DND-41 (cell line): ENCODE measurements around the gene NCBP1.

Experiments
- ATAC-seq: fragments of 200-7000 bp; cut with Tn5 transposase; 3 replicates; pipeline ENCODE4 v1.9.1; 2021; ENCODE audit warnings: low read depth; ENCODE audit not compliant: insufficient read depth
- DNase-seq: peaks from one replicate; pipeline ENCODE4 v3.0.0-alpha.2; 2020
- H2AFZ ChIP-seq: 2 replicates; pipeline ENCODE4 v1.6.0; 2012; ENCODE audit warnings: low read depth, low read length
- H3K27ac ChIP-seq: 2 replicates; pipeline ENCODE4 v1.5.1; 2012; ENCODE audit warnings: low read length, inconsistent platforms
- H3K27me3 ChIP-seq: fragments of 200-600 bp; sonication (generic); 2 replicates; pipeline ENCODE4 v1.6.0; 2012; ENCODE audit warnings: low read length, mild to moderate bottlenecking, inconsistent platforms; ENCODE audit not compliant: insufficient read depth, poor library complexity
- H3K36me3 ChIP-seq: 2 replicates; pipeline ENCODE4 v1.5.1; 2012; ENCODE audit warnings: low read length, inconsistent platforms; ENCODE audit not compliant: insufficient read depth
- H3K4me1 ChIP-seq: 2 replicates; pipeline ENCODE4 v1.5.1; 2012; ENCODE audit warnings: mild to moderate bottlenecking, low read length; ENCODE audit not compliant: insufficient read depth
- H3K4me2 ChIP-seq: 2 replicates; pipeline ENCODE4 v1.6.0; 2012; ENCODE audit warnings: mild to moderate bottlenecking, moderate library complexity, low read length, inconsistent platforms; ENCODE audit not compliant: insufficient read depth
- H3K4me3 ChIP-seq, 2 experiments: fragments of 200-600 bp in 1 of 2; shearing (Covaris generic) in 1 of 2; 2 replicates each; pipeline ENCODE4 v1.5.1; 2012 to 2016; ENCODE audit warnings: inconsistent platforms in 2 of 2, low read length in 2 of 2, mild to moderate bottlenecking in 2 of 2, low read depth in 1 of 2, moderate library complexity in 1 of 2
- H3K79me2 ChIP-seq: 2 replicates; pipeline ENCODE4 v1.6.0; 2012; ENCODE audit warnings: low read length, inconsistent platforms; ENCODE audit not compliant: insufficient read depth
- H3K9ac ChIP-seq: 2 replicates; pipeline ENCODE4 v1.6.0; 2012; ENCODE audit warnings: low read depth, mild to moderate bottlenecking, inconsistent platforms, low read length, moderate library complexity
- H3K9me3 ChIP-seq: 2 replicates; pipeline ENCODE4 v1.5.1; 2012; ENCODE audit warnings: low read length, moderate library complexity, mild to moderate bottlenecking, inconsistent platforms; ENCODE audit not compliant: insufficient read depth, severe bottlenecking
- H4K20me1 ChIP-seq: 2 replicates; pipeline ENCODE4 v1.6.0; 2012; ENCODE audit warnings: low read length; ENCODE audit not compliant: insufficient read depth
- EZH2 ChIP-seq: IDR thresholded peaks from 3 replicates; pipeline ENCODE4 v1.6.1; 2012; ENCODE audit warnings: borderline replicate concordance, low read depth, mild to moderate bottlenecking, moderate library complexity, low read length, inconsistent platforms; ENCODE audit not compliant: severe bottlenecking
- TF ChIP-seq, protein P1 (sequence below): IDR thresholded peaks from 2 replicates; pipeline ENCODE4 v1.5.1; 2012; ENCODE audit warnings: borderline replicate concordance, low read length, moderate library complexity, mild to moderate bottlenecking; ENCODE audit not compliant: poor library complexity, severe bottlenecking; ENCODE audit errors: extremely low read depth

NCBP1 gene

DNA sequence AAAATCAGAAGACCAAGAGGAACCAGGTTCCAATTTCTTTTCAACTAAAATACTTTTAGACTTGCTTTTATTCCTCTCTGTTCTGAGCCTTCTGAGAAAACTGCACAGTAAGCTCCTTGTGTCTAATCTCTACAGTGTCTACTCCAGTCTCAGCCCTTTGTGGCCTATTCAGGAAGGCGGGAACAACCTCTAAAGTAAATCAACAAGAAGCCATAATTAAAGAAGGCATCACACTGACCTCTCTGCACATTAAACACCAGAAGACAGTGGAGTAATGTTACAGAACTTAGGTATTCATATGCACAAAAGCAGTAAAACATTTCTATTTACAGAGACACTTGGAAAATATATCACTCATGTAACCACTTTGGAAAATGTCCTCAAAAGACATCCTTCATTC, 48.6 kb downstream of the NCBP1 start:
- H3K4me3 ChIP-seq, result no peak overlapping the region
- peaks cover 68% of the 10 kb centered on the region for H3K36me3 ChIP-seq
- H3K79me2 ChIP-seq, result peaks cover 2% of the 10 kb centered on the region; the same call in 1 of the 2 replicates
- H3K27ac ChIP-seq, result no peak overlapping the region
- no peaks in the 10 kb centered on the region for H3K4me1 ChIP-seq
- no peak for ATAC-seq
- DNase-seq, result no peak
- no peak overlapping the region for H3K4me2 ChIP-seq
- H2AFZ ChIP-seq, result no peak overlapping the region
- H4K20me1 ChIP-seq, result no peaks in the 10 kb centered on the region
- no peaks in the 10 kb centered on the region for H3K27me3 ChIP-seq
- H3K9ac ChIP-seq, result no peak overlapping the region
- TF ChIP-seq, protein P1, sequence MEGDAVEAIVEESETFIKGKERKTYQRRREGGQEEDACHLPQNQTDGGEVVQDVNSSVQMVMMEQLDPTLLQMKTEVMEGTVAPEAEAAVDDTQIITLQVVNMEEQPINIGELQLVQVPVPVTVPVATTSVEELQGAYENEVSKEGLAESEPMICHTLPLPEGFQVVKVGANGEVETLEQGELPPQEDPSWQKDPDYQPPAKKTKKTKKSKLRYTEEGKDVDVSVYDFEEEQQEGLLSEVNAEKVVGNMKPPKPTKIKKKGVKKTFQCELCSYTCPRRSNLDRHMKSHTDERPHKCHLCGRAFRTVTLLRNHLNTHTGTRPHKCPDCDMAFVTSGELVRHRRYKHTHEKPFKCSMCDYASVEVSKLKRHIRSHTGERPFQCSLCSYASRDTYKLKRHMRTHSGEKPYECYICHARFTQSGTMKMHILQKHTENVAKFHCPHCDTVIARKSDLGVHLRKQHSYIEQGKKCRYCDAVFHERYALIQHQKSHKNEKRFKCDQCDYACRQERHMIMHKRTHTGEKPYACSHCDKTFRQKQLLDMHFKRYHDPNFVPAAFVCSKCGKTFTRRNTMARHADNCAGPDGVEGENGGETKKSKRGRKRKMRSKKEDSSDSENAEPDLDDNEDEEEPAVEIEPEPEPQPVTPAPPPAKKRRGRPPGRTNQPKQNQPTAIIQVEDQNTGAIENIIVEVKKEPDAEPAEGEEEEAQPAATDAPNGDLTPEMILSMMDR, result no peak
- no peak for TF ChIP-seq EZH2
- no peaks in the 10 kb centered on the region for H3K9me3 ChIP-seq

- no peak overlapping the region for H3K9ac ChIP-seq
- ATAC-seq (no peak), DNase-seq (no peak)
- H3K9me3 ChIP-seq, result no peaks in the 10 kb centered on the region
- peaks cover 65% of the 10 kb centered on the region for H3K36me3 ChIP-seq
- no peaks in the 10 kb centered on the region for H3K27me3 ChIP-seq
- H3K27ac ChIP-seq, result no peak overlapping the region
- TF ChIP-seq EZH2, result no peak
- TF ChIP-seq, protein P1, result no peak
- H3K4me3 ChIP-seq, result no peak overlapping the region
- H3K79me2 ChIP-seq, result peaks cover 3% of the 10 kb centered on the region
- no peak overlapping the region for H3K4me2 ChIP-seq
- no peak overlapping the region for H2AFZ ChIP-seq
- H3K4me1 ChIP-seq, result 0 out of 2 replicates have a peak, but pooled peaks cover 2% of the 10 kb centered on the region
- 0 out of 2 replicates have a peak, but pooled peaks cover 4% of the 10 kb centered on the region for H4K20me1 ChIP-seq
Observed at GRCh38 chr9:97688654-97689053, 55.0 kb downstream of the NCBP1 start.

DNA sequence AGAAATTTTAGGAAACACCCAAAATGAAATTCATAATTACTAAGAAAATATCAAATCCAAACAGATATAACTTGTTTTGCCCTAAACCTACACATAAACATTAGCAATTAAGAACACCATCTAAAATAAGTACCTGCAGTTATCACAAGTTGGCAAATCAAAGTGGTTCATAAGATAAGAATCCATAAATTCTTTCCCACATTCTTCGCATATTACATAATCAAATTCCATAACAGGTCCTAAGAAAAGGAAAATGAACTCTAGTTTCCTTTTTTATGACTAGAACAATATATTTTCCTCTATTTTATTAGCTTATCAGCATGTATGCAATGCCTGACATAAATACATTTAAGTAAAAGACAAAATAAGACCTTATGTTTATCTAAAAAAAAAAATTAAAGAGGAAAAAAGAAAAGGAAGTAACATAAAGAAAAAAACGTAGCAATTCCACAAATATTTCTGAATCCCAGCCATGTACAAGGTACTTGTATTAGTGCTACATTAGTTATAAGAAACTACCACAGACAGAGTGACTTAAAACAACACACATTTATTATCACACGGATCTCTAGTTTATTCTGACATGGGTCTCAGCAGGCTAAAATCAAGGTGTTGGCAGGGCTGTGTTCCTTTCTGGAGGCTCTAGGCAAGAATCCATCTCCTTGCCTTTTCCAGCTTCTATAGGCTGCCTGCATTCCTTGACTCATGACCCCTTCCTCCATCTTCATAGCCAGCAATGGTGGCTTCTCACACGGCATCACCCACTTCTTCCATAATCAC, 56.0 kb downstream of the NCBP1 start:
- no peaks in the 10 kb centered on the region for H3K9me3 ChIP-seq
- H4K20me1 ChIP-seq, result peaks cover 5% of the 10 kb centered on the region; the same call in 1 of the 2 replicates
- no peaks in the 10 kb centered on the region for H3K27me3 ChIP-seq
- DNase-seq (no peak), ATAC-seq (no peak)
- peaks cover 6% of the 10 kb centered on the region; the same call in 1 of the 2 replicates for H3K4me1 ChIP-seq
- peaks cover 8% of the 10 kb centered on the region for H3K79me2 ChIP-seq
- no peak overlapping the region for H3K27ac ChIP-seq
- H3K9ac ChIP-seq, result no peak overlapping the region
- no peak overlapping the region for H3K4me2 ChIP-seq
- no peak overlapping the region for H3K4me3 ChIP-seq
- H2AFZ ChIP-seq, result no peak overlapping the region
- peaks cover 55% of the 10 kb centered on the region for H3K36me3 ChIP-seq
- no peak for TF ChIP-seq EZH2
- TF ChIP-seq, protein P1, result no peak
